ENCODE data around the gene DZIP3.

The DZIP3 gene, protein sequence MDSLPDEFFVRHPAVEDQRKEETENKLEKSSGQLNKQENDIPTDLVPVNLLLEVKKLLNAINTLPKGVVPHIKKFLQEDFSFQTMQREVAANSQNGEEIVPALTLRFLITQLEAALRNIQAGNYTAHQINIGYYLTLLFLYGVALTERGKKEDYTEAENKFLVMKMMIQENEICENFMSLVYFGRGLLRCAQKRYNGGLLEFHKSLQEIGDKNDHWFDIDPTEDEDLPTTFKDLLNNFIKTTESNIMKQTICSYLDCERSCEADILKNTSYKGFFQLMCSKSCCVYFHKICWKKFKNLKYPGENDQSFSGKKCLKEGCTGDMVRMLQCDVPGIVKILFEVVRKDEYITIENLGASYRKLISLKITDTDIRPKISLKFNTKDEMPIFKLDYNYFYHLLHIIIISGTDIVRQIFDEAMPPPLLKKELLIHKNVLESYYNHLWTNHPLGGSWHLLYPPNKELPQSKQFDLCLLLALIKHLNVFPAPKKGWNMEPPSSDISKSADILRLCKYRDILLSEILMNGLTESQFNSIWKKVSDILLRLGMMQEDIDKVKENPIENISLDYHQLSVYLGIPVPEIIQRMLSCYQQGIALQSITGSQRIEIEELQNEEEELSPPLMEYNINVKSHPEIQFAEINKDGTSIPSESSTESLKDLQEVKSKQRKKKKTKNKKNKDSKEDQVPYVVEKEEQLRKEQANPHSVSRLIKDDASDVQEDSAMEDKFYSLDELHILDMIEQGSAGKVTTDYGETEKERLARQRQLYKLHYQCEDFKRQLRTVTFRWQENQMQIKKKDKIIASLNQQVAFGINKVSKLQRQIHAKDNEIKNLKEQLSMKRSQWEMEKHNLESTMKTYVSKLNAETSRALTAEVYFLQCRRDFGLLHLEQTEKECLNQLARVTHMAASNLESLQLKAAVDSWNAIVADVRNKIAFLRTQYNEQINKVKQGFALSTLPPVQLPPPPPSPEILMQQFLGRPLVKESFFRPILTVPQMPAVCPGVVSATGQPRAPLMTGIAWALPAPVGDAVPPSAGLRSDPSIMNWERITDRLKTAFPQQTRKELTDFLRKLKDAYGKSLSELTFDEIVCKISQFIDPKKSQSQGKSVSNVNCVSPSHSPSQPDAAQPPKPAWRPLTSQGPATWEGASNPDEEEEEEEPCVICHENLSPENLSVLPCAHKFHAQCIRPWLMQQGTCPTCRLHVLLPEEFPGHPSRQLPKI

DNA sequence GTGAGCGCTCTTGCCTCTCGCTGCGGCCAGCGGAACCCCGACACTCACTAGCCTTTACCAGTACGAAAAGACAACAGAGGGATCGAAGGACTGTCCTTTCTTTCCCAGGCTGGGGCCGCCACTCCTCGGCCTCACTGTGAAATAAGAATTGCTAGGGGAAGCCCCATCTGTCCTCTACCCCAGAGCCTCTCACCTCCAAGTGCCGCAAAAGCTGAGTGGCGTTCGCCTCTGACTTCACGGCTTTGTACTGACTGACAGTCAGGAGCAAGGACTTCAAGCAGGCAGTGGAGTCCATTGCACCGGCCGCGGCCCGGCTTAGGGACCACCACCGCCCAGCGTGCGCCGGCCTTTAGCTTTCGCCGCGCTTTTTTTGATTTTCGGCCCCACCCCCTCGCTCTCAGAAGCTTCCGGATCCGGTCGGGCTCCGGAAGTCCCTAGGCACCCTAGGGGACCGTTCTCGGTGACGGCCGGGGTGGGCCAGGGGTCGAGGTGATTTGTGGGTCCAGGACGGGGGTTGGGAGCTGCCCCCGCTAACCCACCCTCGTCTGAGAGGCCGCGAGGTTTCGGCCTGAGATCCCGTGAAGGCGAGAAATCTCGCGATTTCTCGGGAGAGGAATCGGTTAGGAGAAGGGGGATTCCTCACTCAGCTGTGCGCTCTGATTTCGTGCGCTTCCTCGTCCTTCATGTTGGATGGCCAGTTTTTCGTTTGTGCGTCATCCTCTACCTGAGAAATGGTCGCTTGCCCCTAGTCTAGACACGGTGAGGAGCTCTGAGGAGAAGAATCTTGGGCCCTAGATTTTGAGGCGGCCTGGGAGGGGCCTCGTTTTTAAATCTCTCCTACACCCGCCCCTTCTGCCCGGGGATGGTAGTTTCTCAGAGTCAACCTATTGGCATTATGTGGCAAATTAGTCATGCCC is at the start of gene DZIP3, which contains the start of gene CIP2A:
Gene DZIP3, plus strand, starts transcription at position 642 of the 917 bp plus-strand sequence. CDS start 15,685 bp downstream, outside the sequence.
Gene CIP2A, minus strand, starts transcription at position 358 of the 917 bp plus-strand sequence. Its CDS starts 63 bp downstream, at position 295.
- DNase-seq = peak; percentile 78 to 93 (median 84)

DNA sequence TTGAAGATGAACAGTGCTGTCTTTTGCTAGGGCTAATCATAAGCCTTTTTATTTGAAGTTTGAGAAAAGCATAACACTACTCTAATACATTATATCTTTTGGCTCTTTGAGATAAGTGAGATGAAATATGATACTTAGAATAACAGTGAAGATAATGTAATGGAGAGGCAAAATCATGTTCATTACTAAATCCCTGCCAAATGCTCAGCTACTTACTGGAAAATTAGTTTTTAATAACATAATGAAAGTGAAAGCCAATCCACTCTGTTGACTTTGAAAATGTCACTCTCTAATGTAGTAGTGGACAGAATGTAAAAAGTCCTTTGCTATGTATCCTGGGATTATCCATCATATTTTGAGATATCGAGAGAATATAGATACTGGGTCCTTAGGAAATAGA is 43.3 kb upstream of the DZIP3 start:
- no peak for DNase-seq

DNA sequence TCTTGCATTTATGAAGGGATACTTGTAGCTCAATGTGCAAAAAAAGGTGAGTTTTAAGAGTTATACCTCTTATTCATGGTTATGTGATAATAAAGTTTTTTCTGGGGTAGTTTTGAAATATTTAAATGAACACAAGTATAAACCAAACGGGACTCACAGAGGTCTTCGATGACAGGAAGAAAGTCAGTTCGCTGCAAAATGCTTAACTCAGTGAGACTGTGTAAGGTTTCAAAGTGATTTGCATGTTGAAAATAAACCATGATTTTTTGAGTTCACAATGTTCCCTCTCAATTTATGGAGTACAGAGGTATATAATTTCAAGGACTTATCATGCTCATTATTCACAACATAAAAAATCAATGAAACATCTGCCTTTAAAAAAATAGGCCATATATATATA is 42.8 kb upstream of the DZIP3 start:
- no peak for DNase-seq

DNA sequence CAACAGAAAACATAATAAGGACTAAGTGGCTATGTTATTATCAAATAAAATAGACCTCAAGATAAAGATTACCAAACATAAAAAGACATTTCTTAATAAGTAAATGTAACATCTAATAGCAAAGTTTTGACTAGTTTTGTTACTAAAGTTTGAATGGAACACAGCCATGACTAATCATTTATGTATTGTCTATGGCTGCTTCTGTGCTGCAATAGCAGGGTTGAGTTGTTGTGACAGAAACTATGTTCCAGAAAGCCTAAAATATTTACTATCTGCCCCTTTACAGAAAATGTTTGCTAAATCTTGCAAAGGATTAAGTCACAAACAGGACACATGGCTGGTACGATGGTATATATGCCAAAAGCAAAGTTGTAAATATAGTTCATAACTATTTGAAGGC is 41.2 kb upstream of the DZIP3 start:
- no peak for DNase-seq

DNA sequence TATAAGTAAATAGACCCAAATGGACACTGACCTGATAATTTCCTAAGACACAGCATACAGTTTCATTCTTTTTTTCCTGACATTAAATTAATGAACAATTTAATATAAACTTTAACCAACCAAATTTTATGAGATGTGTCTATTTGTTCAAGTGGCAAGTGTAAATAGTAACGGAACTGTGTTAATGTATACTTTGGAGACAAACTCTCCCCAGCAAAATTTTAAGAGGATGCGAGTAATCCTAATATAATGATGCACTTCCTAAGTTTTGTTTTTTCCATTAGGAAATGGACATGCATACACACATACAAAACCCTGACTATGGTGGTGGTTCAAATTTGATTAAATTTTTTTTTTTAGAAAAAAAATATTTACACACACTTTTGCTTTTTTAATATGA is 40.6 kb upstream of the DZIP3 start:
- no peak for DNase-seq

DNA sequence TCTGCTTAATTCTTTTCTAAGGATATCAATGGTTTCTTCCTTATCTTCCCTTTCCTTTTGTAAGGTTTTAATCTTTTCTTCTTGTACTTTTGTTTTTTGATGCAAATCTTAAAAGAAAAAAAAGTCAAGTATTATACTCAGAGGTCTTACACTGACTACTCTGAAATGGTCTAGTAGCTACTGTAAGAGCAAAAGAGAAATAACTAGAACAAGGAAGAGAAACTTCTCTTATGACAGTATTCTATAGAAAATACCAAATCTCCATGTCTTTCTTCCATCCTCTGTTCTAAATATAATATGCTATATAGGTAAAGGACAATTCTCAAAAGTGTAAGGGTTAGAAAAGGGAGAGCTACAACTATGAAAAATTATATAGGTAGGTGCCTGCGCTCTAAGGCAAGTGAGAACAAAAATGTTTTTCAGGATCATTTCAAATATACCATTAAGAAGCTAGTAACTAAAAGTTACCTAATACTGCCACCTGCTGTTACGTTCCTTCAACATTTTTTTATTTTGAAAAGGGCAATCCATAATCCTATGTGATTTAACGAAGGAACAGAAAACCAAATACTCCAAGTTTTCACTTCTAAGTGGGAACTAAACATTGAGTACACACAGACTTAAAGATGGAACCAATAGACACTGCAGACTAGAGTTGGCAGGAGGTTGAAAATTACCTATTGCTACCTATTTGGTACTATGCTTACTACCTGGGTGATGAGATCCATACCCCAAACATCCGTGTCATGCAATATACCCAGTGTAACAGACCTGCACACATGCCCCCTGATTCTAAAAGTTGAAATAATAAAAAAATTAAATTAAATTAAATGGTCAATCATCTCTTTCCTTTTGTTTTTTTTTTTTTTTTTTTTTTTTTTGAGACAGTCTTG is 37.0 kb upstream of the DZIP3 start:
- peak in 2 of 6 experiments; percentile 28 to 49 for DNase-seq

DNA sequence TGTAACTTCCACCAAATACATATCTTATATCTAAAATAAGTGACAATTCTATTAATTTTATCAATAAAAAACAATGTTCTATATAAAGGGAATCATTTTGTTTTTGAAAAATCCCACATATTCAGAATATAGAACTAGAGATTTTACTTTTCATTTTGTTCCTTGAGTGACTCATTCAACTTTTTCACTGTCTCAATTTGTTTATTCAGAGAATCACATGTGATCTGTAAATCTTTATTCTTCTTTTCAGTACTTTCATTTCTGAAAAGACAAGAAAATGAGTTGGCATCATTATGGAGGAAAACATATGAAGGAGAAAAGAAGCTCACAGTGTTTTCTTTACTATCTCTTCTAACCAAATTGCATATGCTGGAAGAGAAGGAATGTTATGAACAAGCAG is 35.3 kb upstream of the DZIP3 start:
- DNase-seq = no peak

DNA sequence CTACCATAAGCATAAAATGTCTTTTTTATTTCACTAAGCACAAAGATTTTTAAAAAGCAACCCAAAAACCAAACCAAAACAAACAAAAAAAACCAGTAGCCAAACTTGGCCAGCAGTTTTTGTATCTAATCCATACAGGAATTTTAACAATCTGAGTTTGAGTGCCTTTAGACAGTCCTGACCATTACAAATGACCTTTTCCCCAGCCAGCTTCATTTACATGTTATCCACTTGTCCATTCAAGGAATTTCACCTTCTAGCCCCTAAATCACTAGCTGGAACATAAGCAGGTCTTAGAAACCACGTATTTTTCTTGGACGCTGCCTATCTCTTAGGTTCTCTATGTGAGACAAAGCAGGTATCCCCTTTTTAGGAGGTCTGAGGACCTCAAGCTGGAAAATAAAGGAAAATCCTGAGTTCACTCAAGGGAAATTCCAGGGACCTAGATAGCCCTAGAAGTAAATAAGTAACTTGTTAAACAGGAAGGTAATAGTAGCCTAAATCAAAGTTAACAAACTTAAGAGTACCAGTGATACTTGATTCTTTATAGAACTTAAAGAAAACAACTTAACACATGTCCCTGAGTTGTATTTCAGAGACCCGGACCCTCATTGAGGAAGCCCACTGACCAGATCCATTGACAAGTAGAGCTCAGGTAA is 34.5 kb upstream of the DZIP3 start:
- DNase-seq = no peak

DNA sequence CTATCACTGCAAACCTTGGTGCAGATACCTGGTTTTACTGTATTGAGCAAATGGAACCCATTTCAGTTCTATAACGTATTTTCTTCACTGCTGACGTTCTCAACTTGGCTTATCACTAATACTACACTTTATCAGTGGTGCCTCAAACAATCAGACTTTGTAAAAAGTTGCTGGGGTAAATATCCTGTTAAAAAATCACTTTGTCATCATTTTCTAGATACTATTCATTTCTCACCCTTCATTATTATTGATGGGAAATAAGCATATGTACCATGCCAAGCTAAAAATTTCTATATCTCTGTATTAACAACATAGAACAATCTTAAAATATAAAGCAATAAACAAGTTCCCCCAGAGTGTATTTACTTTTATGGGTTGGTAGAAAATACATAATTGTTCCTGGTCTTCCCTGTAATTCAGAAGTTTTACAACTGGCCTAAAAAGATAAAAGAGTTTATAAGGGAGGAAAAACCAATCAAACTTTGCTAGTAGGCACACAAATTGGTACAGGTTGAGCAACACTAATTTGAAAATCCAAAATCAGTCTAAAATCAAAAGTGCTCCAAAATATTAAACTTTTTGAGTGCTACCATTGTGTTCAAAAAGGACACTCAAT is 33.4 kb upstream of the DZIP3 start:
- no peak for DNase-seq

DNA sequence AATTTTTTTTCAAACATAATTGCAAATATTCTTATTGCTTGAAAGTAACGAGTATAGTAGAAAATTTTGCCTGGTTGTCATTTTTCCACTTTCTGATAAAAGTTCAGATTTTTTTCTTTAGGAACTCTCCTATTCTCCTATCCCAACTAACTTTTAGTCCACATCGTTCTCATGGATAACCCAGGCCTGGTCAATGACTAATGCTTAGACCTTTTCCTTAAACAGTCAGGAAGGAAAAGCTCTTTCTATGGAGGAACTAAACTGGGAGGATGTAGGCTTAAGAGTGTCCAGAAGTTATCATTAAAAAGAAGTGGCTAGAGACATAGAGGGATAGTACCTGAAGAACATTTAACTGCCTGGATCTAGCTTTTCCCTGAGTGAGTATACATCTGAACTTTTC is 27.0 kb upstream of the DZIP3 start:
- DNase-seq = no peak

DNA sequence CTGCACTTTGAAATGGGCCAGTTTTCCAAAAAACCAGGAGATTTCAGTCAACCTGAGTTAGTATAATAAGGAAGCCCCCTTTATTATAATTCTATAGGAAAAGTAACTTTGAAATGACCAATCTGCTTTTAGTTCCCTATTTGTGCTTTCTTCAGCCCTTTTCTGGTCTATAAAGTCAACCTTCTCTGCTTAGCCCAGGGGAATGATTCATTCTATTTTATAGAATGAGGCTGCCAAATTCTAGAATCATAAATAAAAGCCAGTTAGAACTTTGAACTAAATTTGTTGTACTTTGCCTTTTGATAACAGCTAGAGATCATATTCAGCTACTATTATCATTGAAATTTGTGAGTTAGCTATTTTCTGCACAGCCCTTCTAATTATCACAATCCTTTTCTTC is 25.0 kb upstream of the DZIP3 start:
- DNase-seq = no peak

DNA sequence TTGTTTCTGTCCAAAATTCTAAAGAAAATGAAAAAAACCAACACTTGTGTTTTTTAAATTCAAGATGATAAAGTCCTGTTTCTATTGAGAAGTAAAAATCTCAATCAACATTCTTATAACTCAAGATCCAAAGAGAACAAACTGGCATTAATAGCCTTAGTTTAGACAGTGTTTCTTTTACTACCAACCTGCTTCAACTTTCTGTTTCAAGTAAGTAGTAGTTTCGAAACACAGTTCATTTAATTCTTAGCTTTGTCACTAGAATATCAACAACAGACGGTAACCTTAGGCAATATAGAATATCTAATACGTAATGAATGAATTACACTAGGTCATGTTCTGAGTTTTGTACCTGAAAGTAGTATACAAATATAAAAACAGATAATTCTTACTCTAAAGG is 24.0 kb upstream of the DZIP3 start:
- DNase-seq = no peak

DNA sequence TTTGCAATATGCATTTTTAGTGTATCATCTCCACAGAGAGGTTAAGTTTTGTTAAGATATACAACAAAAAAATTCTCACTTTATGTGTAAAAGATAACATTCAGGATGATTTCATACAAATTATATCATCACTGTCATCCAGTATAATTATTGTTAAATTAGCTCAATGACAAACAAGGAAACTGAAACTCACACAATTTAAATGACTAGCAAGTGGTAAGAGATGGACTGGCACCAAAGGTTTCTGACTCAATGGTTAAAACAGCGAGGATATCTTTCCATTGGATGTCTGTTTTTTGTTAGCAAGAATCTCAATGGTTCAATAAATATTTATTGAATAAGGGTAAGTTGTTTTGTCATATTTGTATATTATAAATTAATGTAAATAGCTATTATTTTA is 22.9 kb upstream of the DZIP3 start:
- no peak for DNase-seq

DNA sequence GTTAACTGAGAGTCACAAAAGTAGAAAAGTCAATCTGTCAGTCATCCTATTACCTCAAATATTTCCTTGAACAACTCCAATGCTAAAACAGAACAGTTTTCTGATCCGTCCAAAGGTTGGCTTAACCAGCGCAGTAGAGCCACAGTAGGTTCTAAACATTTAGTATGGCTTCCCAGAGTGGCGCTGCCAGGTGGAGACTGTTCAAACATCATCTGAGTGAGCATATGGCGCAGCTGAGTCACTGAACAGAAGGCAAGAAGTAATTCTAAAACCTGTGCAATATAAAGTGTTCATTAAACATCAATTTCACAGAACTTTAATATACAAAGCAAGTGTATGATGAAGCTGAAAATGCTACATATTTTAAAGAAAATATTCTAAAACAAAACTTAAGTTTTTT is 20.2 kb upstream of the DZIP3 start:
- DNase-seq = no peak

DNA sequence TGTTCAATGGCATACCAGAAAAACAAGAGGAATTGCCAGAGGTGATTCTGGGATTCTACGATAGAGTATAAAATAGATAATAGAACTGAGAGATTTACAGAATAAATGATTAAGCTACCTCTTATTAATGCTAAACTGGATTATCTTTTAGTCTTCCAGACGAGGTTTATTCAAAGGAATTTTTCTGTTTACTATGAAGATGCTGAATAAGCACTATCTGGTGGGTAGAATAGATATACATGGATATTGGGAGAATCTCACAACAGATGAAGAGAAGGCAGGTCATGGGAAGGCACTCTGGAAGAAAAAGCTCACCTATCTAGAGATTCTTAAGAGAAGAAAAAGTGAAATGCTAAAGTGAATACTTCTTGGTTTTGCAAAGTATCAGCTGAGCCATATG is 11.5 kb upstream of the DZIP3 start:
- DNase-seq = no peak

DNA sequence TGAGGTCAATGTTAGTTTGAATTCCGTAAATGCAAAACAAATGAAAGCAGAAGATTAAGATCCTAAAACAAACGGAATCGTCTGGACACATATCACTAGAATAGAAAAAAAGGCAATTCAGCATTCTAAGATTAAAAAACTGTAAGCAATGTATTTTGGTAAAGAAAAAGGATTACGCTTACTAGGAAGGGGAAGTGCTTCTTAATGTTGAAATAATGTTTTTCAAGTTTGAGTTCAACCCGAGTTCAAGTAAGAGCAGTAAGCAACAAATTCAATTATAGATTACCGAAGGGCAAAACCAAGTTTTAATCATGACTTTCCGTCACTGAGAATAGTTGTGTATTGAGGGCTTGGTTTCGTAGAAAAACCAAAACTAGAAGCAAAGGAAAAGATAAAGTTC is 921 bp upstream of the DZIP3 start:
- DNase-seq = no peak

DNA sequence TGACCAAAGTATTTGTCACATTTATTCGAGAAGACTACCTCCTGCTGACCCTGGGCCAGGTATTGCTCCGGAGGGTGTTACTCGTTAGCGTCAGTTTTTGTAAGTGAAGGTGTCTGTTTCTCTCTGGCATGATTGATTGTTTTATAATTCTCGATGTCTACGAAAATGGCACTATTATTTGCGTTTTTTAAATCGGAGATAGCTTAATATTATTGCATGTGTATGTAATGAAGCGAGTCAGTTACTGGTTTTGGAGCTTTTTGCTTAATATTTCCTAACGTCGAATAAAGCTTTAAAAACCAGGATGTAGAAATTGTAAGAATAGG is 439 bp downstream of the DZIP3 start:
- DNase-seq = no peak

DNA sequence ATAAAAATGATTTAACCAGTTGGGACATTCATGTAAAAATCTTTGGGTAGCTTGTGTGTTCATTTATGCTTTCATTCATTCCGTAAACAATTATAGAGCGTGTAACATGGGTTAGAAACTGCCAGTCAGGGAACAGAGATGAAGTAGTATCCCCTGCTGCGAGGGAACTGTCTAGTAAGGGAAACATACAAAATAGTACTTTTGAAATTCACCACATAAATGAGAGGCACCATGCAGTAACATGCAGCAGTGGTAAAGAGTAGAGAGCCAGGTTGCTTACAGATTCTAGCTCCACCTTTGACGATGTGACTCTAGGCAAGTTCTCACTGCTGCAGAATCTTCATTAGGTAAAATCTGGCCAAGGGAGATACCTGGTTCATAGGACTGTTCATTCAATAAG is 938 bp downstream of the DZIP3 start:
- DNase-seq = peak in 3 of 6 experiments; percentile 17 to 46 (median 33)

DNA sequence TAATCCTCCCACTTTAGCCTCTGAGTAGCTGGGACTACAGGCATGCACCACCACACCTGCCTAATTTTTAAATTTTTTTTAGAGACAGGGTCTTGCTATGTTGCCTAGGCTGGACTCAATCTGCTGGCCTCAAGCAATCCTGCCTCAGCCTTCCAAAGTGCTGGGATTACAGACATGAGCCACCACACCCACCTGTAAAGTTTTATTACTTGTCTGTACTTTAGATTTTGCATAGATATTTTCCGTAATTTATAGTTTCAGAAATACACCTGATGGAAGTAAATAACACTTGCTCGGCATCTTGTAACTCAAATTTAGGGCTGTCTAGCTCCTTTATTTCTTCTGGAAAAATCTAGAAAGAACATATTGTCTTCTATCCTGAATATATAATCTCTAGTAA is 5.8 kb downstream of the DZIP3 start:
- no peak for DNase-seq

DNA sequence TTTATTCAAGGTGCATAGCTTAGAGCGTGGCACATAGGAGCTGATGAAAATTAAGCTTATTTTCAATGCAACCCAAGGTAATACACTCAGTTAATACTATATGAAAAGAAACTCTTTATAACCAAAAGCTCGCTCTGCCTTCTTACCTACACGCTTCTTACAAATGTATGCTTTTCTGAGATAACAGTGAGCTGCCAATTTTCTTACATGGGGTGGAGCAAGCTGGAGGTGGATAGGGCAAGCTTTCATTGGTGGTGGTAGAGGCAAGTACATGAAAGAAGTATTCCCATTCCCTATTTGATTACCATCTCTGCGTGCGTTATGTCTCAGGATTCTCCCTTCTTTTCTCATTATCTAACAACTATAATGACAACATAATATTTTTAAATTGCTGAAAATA is 8.9 kb downstream of the DZIP3 start:
- no peak for DNase-seq

Measured in stimulated activated naive CD4-positive, alpha-beta T cell (primary cell).